Stimulated activated memory B cell treated with anti-CD40 and anti-IgM and Interleukin-4, amounts not matched to agents 10 μg/mL and 1 μg/mL and 100 μg/mL, for 72 hours (primary cell): Measurements from ENCODE around the gene GOLIM4.
A peak's percentile ranks its signal among the peaks of the same experiment; 100 is the strongest.
"Not testable (repeated sequence)": the region's sequence is repeated elsewhere in the genome, so short reads cannot be mapped to it uniquely, and the experiment has no call there.

Experiments used
- ATAC-seq: fragments of 150-1000 bp; cut with Tn5 transposase; 2 replicates; pipeline ENCODE4 v1.10.0; 2021
- H3K27ac Mint-ChIP-seq: one replicate; pipeline ENCODE4 v1.8.0; 2022; ENCODE audit warnings: mild to moderate bottlenecking, mixed read lengths
- H3K27me3 Mint-ChIP-seq: one replicate; pipeline ENCODE4 v1.8.0; 2022; ENCODE audit warnings: mixed read lengths
- H3K36me3 Mint-ChIP-seq: one replicate; pipeline ENCODE4 v1.8.0; 2022; ENCODE audit warnings: mixed read lengths
- H3K4me1 Mint-ChIP-seq: one replicate; pipeline ENCODE4 v1.8.0; 2022; ENCODE audit warnings: mixed read lengths
- H3K4me3 Mint-ChIP-seq: one replicate; pipeline ENCODE4 v1.8.0; 2022; ENCODE audit warnings: mild to moderate bottlenecking, moderate library complexity, mixed read lengths
- H3K9me3 Mint-ChIP-seq: one replicate; pipeline ENCODE4 v1.8.0; 2022; ENCODE audit warnings: mixed read lengths

The GOLIM4 gene

GRCh38 chr3:168068346-168068745 is 27.4 kb downstream of the GOLIM4 start:
- no peaks in the 10 kb centered on the region for H3K9me3 Mint-ChIP-seq
- no peak overlapping the region for H3K27ac Mint-ChIP-seq
- H3K36me3 Mint-ChIP-seq, result no peaks in the 10 kb centered on the region
- H3K27me3 Mint-ChIP-seq, result no peaks in the 10 kb centered on the region
- no peak overlapping the region for H3K4me3 Mint-ChIP-seq
- ATAC-seq, result no peak
- H3K4me1 Mint-ChIP-seq, result peaks cover 12% of the 10 kb centered on the region

DNA sequence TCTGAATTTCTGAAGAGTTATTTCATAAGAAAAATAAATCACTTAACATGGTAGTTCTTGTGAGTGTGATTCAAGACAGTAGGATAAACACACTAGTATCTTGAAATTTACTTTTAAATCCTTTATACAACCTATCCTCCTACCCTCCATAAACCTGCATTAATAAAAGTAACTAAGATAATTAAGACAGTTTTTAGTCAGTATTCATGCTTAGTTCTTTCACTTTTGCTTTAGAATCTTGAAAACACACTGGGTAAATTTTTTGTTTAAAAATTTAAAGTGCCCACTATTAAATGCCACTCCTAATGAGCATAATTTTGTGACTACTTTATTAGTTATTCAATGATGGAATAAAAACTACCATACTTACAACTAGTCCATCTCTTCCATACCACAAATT is 28.8 kb downstream of the GOLIM4 start:
- H3K36me3 Mint-ChIP-seq, result no peaks in the 10 kb centered on the region
- no peak overlapping the region for H3K27ac Mint-ChIP-seq
- H3K27me3 Mint-ChIP-seq, result no peaks in the 10 kb centered on the region
- no peaks in the 10 kb centered on the region for H3K9me3 Mint-ChIP-seq
- ATAC-seq, result no peak
- H3K4me1 Mint-ChIP-seq, result peaks cover 21% of the 10 kb centered on the region
- H3K4me3 Mint-ChIP-seq, result no peak overlapping the region

DNA sequence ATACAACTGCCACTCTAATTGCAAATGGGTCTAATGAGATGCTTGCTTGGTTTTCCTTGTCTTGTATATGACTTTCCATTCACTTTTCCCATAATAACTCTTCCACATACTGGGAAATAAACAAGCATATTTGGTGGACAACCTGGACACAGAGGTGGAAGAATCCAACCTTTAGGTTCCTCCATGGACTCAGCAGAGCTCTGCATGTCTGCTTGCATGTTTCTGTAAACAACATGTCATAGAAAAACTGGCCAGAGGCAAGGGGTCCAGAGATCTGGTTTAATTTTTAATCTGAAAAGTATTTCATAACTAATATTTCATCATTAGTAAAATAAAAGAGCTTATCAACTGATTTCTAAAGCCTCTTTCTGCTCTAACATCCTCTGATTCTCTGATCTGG is 30.2 kb downstream of the GOLIM4 start:
- Mint-ChIP-seq H3K36me3 (no peaks in the 10 kb centered on the region), H3K27me3 (no peaks in the 10 kb centered on the region), H3K4me1 (peaks cover 34% of the 10 kb centered on the region), H3K27ac (no peak overlapping the region), H3K9me3 (no peaks in the 10 kb centered on the region), H3K4me3 (no peak overlapping the region)
- no peak for ATAC-seq

GRCh38 chr3:168063122-168063521 is 32.6 kb downstream of the GOLIM4 start:
- Mint-ChIP-seq H3K27me3 (no peaks in the 10 kb centered on the region), H3K4me3 (no peak overlapping the region), H3K9me3 (no peaks in the 10 kb centered on the region), H3K36me3 (peaks cover 8% of the 10 kb centered on the region), H3K27ac (no peak overlapping the region), H3K4me1 (peaks cover 34% of the 10 kb centered on the region)
- ATAC-seq, result no peak

DNA sequence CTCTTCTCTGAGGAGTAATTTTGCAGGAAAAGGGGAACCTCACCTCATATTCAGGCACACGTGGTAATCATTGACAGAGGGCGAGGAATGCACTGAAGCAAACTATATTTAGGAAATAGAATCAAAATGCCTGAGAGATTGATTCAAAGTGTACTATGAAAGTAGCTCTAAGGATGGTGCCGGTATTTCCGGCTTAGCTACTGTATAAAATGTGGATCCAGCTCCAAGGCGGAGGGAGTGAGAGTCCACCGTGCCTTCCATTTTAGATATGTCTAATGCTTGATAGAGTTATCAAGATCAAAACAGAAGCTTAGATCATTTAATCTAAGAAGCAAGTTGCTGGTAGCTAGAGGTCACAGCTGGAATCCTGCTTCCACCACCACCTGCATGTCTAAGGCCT is 33.0 kb downstream of the GOLIM4 start:
- Mint-ChIP-seq H3K9me3 (no peaks in the 10 kb centered on the region), H3K27ac (no peak overlapping the region), H3K4me1 (peaks cover 34% of the 10 kb centered on the region), H3K27me3 (no peaks in the 10 kb centered on the region), H3K4me3 (no peak overlapping the region), H3K36me3 (peaks cover 8% of the 10 kb centered on the region)
- no peak for ATAC-seq

- ATAC-seq, result peak; percentile 74
- H3K27ac Mint-ChIP-seq, result peak overlapping the region; percentile 5
- H3K4me3 Mint-ChIP-seq, result peak overlapping the region; percentile 59
Measured at GRCh38 chr3:168061332-168061996, 34.3 kb downstream of the GOLIM4 start.

GRCh38 chr3:168060317-168060716 is 35.4 kb downstream of the GOLIM4 start:
- no peaks in the 10 kb centered on the region for H3K9me3 Mint-ChIP-seq
- H3K36me3 Mint-ChIP-seq, result peaks cover 27% of the 10 kb centered on the region
- H3K4me3 Mint-ChIP-seq, result no peak overlapping the region
- H3K4me1 Mint-ChIP-seq, result peaks cover 22% of the 10 kb centered on the region
- H3K27me3 Mint-ChIP-seq, result no peaks in the 10 kb centered on the region
- H3K27ac Mint-ChIP-seq, result no peak overlapping the region
- no peak for ATAC-seq

More at GRCh38 chr3:168061332-168061996, 34.3 kb downstream of the GOLIM4 start:
- Mint-ChIP-seq H3K4me1 (peaks cover 29% of the 10 kb centered on the region), H3K36me3 (peaks cover 16% of the 10 kb centered on the region), H3K9me3 (no peaks in the 10 kb centered on the region), H3K27me3 (no peaks in the 10 kb centered on the region)

DNA sequence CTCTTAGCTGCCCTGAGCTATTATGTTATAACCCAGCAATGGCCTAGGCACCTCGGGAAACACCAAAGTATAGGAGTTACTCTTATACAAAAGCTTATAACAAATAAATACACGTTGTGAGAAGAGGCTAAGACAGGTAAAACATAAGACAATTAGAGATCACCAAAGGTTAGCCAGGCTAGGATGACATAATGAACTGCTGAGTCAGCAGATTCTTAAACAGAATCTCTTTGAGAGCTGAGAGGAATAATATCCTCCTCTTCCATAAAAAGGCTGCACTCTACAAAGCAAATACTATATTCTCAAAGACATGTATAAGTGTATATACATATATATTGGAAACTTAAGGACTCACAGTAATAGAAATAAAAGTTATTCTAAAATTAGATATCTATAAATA is 37.2 kb downstream of the GOLIM4 start:
- Mint-ChIP-seq H3K27me3 (no peaks in the 10 kb centered on the region), H3K27ac (no peak overlapping the region), H3K36me3 (peaks cover 33% of the 10 kb centered on the region), H3K4me3 (no peak overlapping the region), H3K4me1 (peaks cover 22% of the 10 kb centered on the region), H3K9me3 (no peaks in the 10 kb centered on the region)
- no peak for ATAC-seq

DNA sequence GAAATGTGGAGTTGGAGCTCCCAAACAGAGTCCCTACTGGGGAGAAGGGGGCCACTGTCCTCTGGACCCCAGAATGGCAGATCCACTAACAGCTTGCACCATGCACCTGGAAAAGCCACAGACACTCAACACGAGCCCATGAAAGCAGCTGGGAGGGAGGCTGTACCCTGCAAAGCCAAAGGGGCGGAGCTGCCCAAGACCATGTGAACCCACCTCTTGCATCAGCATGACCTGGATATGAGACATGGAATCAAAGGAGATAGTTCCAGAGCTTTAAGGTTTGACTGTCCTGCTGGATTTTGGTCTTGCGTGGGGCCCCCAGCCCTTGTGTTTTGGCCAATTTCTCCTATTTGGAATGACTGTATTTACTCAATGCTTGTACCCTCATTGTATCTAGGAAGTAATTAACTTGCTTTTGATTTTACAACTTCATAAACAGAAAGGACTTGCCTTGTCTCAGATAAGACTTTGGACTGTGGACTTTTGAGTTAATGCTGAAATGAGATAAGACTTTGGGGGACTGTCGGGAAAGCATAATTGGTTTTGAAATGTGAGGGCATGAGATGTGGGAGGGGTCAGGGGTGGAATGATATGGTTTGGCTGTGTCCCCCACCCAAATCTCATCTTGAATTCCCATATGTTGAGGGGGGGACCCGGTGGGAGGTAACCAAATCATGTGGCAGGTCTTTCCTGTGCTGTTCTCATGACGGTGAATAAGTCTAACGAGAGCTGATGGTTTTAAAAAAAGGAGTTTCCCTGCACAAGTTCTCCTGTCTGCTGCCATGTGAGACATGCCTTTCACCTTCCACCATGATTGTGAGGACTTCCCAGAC is 39.1 kb downstream of the GOLIM4 start:
- H3K27ac Mint-ChIP-seq, H3K4me3 Mint-ChIP-seq, H3K9me3 Mint-ChIP-seq, H3K27me3 Mint-ChIP-seq, ATAC-seq: not testable (repeated sequence)
- H3K36me3 Mint-ChIP-seq, result peaks cover 33% of the 10 kb centered on the region
- H3K4me1 Mint-ChIP-seq, result peaks cover 14% of the 10 kb centered on the region

DNA sequence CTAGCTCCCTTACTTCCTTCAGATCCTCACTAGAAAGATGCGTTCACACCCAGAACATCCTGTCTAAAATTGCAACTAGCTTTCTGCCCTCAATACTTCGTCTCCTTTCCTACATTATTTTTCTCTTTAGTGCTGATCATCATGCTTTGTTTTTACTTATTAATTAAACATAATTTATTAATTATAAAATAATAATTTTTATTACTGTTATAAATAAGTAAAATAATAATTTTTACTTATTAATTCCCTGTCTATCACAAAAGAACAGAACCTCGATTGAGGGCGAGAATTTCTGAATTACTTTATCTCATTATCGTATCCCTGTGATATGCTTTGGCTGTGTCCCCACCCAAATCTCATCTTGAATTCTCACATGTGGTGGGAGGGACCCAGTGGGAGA is 41.3 kb downstream of the GOLIM4 start:
- H3K4me1 Mint-ChIP-seq, result peaks cover 11% of the 10 kb centered on the region

DNA sequence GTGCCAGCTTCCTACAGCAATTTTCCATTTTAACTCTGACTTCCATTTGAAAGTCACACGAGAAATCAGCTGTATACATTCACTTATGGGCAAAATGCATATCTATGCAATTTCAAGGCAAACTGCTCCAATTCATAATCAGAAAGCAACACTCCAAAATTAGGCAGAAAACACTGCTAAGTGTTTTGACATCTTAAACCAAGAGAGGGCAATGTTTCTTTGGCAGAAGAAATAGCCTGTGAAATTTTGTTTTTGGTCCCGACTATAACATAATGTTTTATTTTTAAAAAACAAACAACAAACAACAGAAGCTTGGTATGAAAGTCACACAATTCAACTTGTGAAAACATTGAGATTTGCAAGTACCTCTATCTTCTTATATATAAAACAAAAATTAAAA is 42.6 kb downstream of the GOLIM4 start:
- Mint-ChIP-seq H3K36me3 (peaks cover 26% of the 10 kb centered on the region), H3K27me3 (no peaks in the 10 kb centered on the region), H3K4me3 (no peak overlapping the region), H3K9me3 (no peaks in the 10 kb centered on the region), H3K4me1 (peaks cover 17% of the 10 kb centered on the region), H3K27ac (no peak overlapping the region)
- ATAC-seq, result no peak

More for the DNA sequence above, 41.3 kb downstream of the GOLIM4 start:
- no peaks in the 10 kb centered on the region for H3K27me3 Mint-ChIP-seq
- H3K36me3 Mint-ChIP-seq, result peaks cover 26% of the 10 kb centered on the region
- no peak overlapping the region for H3K27ac Mint-ChIP-seq
- no peak overlapping the region for H3K4me3 Mint-ChIP-seq
- no peak for ATAC-seq
- H3K9me3 Mint-ChIP-seq, result no peaks in the 10 kb centered on the region

DNA sequence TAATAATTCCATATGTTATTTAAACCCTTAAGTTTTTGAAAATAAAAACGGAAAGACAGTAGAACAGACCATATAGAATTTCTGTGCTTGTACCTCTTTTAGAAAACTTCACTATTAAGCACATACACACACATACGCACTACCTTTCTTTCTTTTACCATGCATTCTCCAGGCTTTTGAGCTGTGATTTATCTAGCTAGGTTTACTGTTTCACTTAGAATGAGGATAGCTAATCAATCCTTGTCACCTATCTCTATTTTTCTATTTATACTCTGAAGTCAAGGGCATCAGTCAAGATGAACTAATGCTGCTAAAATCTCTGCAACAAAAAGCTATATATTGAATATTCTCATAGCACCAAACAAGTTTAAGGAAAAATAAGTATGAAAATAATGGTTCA is 43.2 kb downstream of the GOLIM4 start:
- H3K36me3 Mint-ChIP-seq, result peaks cover 26% of the 10 kb centered on the region
- H3K9me3 Mint-ChIP-seq, result no peaks in the 10 kb centered on the region
- H3K27ac Mint-ChIP-seq, result no peak overlapping the region
- H3K27me3 Mint-ChIP-seq, result no peaks in the 10 kb centered on the region
- no peak for ATAC-seq
- H3K4me3 Mint-ChIP-seq, result no peak overlapping the region
- H3K4me1 Mint-ChIP-seq, result peaks cover 17% of the 10 kb centered on the region

- no peaks in the 10 kb centered on the region for H3K9me3 Mint-ChIP-seq
- H3K36me3 Mint-ChIP-seq, result peaks cover 21% of the 10 kb centered on the region
- no peak for ATAC-seq
- no peaks in the 10 kb centered on the region for H3K27me3 Mint-ChIP-seq
- H3K4me3 Mint-ChIP-seq, result no peak overlapping the region
- peaks cover 17% of the 10 kb centered on the region for H3K4me1 Mint-ChIP-seq
- H3K27ac Mint-ChIP-seq, result peak overlapping the region; percentile 57
Measured at GRCh38 chr3:168051531-168052471, 43.9 kb downstream of the GOLIM4 start.

- Mint-ChIP-seq H3K36me3 (peaks cover 14% of the 10 kb centered on the region), H3K27ac (peak overlapping the region; percentile 57), H3K4me3 (no peak overlapping the region), H3K9me3 (no peaks in the 10 kb centered on the region), H3K4me1 (peaks cover 17% of the 10 kb centered on the region), H3K27me3 (no peaks in the 10 kb centered on the region)
- ATAC-seq, result no peak
Measured at GRCh38 chr3:168051070-168051469, 44.7 kb downstream of the GOLIM4 start.

DNA sequence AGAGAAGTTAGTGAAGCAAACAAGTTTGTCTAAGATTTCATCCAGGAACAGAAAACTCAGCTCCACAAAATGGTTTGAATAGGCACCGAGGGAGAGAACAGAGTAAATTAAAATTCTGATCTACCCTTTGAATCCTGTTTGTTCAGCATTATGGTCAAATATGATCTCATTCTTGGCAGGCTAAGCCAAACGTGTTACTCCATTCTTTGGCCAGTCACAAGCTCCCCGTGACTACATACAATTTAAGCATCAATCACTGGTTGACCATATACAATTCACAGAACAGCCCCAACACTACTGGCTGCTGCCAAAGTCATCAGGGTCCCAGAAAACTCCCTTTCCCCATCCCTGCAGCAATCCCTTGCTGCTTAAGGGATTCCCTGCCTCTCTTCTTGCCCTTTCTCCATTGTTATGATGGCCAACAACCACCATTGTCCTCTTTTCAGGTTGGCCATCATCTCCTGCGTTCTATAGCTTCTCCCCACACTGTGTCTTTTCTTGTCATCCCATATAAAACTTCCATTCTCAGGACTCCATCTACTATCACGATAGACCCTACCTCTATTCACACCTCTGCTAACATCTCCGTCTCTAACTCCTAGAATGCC is 46.3 kb downstream of the GOLIM4 start:
- peaks cover 17% of the 10 kb centered on the region for H3K4me1 Mint-ChIP-seq
- ATAC-seq, result no peak
- H3K27ac Mint-ChIP-seq, result no peak overlapping the region
- no peaks in the 10 kb centered on the region for H3K27me3 Mint-ChIP-seq
- H3K4me3 Mint-ChIP-seq, result no peak overlapping the region
- H3K36me3 Mint-ChIP-seq, result no peaks in the 10 kb centered on the region
- H3K9me3 Mint-ChIP-seq, result no peaks in the 10 kb centered on the region
